Erythroblast (primary cell): ENCODE measurements around the gene HELZ.

Source experiments
- DNase-seq, 2 experiments: peaks; one replicate each; lab custom pipeline; 2025; lab: John Stamatoyannopoulos, UW
- GATA1 ChIP-seq: IDR thresholded peaks from 2 replicates; pipeline ENCODE4 v1.6.1; 2011; ENCODE audit warnings: low read depth, mild to moderate bottlenecking, control low read depth, low read length, moderate library complexity
- POLR2A ChIP-seq: IDR thresholded peaks from 2 replicates; pipeline ENCODE4 v1.6.1; 2011; ENCODE audit warnings: mild to moderate bottlenecking, low read length

HELZ gene

DNA sequence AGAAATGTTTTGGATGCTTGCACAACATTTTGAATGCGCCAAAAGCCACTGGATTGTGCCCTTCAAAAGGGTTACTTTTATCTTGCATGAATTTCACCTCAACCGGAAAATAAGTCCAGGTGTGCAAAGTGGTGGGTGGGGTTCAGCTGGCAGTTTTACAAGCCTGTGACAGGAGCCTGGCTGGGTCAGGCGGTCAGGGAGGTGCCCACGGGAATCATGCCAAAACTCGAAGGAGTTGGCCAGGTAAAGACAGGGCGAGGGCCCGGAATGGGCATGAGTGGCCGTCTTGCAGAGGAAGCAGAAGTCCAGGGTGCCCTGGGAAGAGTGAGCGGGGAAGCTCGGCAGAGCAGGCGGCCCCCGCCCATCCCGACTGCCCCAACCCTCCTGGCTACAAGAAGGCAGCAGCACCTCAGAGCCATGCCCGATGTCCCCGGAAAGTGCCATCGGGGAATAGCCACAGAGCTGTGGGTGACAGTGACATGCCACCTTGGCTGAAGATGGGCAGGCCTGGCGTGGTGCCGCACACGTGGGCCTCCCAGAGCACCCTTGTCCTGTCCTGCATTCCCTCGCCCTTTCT lies 219.7 kb downstream of the HELZ start:
- no peak for DNase-seq
- TF ChIP-seq GATA1 (no peak), POLR2A (no peak)

GRCh38 chr17:67024736-67025135 lies 220.3 kb downstream of the HELZ start:
- no peak for DNase-seq
- TF ChIP-seq GATA1, result no peak
- TF ChIP-seq POLR2A, result no peak

DNA sequence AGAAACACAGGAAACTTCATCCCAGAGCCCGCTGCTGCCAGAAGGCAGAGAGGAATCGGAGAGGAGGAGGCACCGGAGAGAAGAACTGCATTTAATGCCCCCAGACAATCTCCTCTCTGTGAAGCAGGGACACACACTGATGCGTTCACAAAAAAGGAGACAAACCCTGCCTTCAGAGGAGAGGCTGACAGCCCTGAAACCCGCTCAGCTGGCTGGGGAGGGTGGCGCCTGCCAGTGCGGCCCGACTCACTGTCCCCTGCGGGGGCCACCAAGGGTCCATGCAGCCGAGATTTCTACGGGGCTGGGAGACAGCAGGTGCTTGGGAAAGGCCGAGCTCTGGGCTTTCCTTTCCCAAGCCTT lies 222.6 kb downstream of the HELZ start:
- TF ChIP-seq POLR2A, result no peak
- TF ChIP-seq GATA1, result no peak
- DNase-seq, result no peak

GRCh38 chr17:67021743-67022450 lies 223.1 kb downstream of the HELZ start:
- no peak for DNase-seq
- no peak for TF ChIP-seq GATA1
- no peak for TF ChIP-seq POLR2A

DNA sequence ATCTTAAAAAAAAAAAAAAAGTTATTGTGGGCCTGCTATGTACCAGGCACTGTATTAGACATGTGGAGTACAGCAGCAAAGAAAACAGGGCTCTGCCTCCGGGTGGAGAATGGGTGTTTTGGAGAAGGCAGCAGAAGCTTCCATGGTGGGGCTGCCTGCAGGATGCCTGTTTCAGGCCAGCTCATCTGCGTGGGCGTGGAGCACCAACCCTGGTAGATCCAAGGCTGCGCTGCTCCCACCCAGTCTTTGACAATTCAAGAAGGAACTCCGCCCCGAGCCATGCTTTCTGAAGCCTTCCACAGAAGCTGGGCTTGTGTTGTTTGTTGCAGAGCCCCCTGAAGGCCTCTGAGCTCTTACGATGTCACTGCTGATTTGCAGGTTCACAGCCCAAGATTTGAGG lies 223.8 kb downstream of the HELZ start:
- DNase-seq, result no peak
- TF ChIP-seq GATA1, result no peak
- no peak for TF ChIP-seq POLR2A
